ENCODE data around the gene CANT1.
"Not testable (repeated sequence)": the region's sequence is repeated elsewhere in the genome, so short reads cannot be mapped to it uniquely, and the experiment has no call there.

Gene CANT1

GRCh38 chr17:79027274-79027924 is 17.8 kb upstream of the CANT1 start:
- DNase-seq, result no peak

GRCh38 chr17:79026376-79027273 is 17.1 kb upstream of the CANT1 start:
- no peak for DNase-seq

- no peak for DNase-seq
Measured at GRCh38 chr17:79024901-79025737, 15.6 kb upstream of the CANT1 start.

- DNase-seq, result peak; percentile 33
Measured at GRCh38 chr17:79023886-79024771, 14.6 kb upstream of the CANT1 start, which contains the start of gene C1QTNF1. Gene C1QTNF1 (plus strand): TSS chr17:79024169. CDS start chr17:79043969, 19,800 bp downstream.

GRCh38 chr17:79023180-79023705 is 13.7 kb upstream of the CANT1 start:
- no peak for DNase-seq

GRCh38 chr17:79022507-79022991 is 13.0 kb upstream of the CANT1 start:
- no peak for DNase-seq

- not testable (repeated sequence) for DNase-seq
Measured at GRCh38 chr17:79021929-79022328, 12.4 kb upstream of the CANT1 start.

- DNase-seq, result no peak
Measured at GRCh38 chr17:79020631-79021301, 11.2 kb upstream of the CANT1 start.

- peak; percentile 56 for DNase-seq
Measured at GRCh38 chr17:79019632-79020584, 10.3 kb upstream of the CANT1 start.

GRCh38 chr17:79019261-79019631 is 9.7 kb upstream of the CANT1 start:
- DNase-seq, result no peak

- no peak for DNase-seq
Measured at GRCh38 chr17:79018370-79018695, 8.8 kb upstream of the CANT1 start.

- no peak for DNase-seq
Measured at GRCh38 chr17:79017546-79018369, 8.2 kb upstream of the CANT1 start.

- no peak for DNase-seq
Measured at GRCh38 chr17:79014158-79014758, 4.7 kb upstream of the CANT1 start.

- no peak for DNase-seq
Measured at GRCh38 chr17:79012563-79013134, 3.1 kb upstream of the CANT1 start.

GRCh38 chr17:79011451-79012147 is 2.0 kb upstream of the CANT1 start:
- DNase-seq, result no peak

GRCh38 chr17:79010304-79010646 is 711 bp upstream of the CANT1 start:
- DNase-seq, result no peak

GRCh38 chr17:79008666-79009387 is 737 bp downstream of the CANT1 start:
- no peak for DNase-seq
